ENCODE data around the gene DENND4C.
"Not testable (repeated sequence)": the region's sequence is repeated elsewhere in the genome, so short reads cannot be mapped to it uniquely, and the experiment has no call there.

The DENND4C gene

DNA sequence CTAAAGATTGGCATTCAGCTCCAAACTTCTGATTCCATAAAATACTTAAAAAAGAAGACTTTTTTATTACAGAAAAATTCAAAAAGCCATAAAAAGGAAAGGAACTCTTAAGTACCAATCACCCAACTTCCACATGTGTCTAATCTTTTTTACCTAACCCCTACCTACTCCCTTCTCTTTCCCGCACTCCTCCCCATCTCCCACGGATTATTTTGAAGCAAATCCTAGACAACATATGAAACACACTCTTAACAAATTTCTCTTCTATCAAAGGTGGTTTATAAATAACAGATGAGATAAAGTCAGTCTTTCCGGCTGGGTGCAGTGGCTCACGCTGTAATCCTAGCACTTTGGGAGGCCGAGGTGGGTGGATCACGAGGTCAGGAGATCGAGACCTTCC is 5.9 kb upstream of the DENND4C start:
- no peak for DNase-seq (ENCODE audit: low read depth in 2 of 2)

GRCh38 chr9:19229595-19230354 is 718 bp upstream of the DENND4C start:
- no peak for DNase-seq (ENCODE audit: low read depth in 2 of 2)

- no peak for DNase-seq (ENCODE audit: low read depth in 2 of 2)
Observed at GRCh38 chr9:19231126-19231903, 822 bp downstream of the DENND4C start.

GRCh38 chr9:19231904-19232822 is 1.7 kb downstream of the DENND4C start:
- DNase-seq (ENCODE audit: low read depth in 2 of 2), result no peak

DNA sequence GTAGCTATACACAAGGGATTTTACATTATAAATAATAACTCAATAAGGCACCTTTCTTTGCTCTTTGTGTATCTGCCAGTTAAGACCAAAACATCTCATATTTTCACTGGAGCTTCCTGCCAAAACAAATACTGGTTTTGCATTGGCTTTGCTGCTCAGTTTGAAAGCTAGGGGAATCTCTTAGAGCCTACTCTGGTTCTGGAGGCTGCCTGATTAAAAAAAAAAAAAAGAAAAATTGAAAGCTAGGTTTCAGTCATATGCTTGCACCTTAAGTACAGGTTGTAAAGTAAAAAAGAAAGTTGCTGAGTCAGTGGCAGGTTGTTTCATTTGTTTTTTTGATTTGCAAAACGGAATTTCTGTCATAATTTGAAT is 2.3 kb downstream of the DENND4C start:
- DNase-seq (ENCODE audit: low read depth in 2 of 2), result no peak

DNA sequence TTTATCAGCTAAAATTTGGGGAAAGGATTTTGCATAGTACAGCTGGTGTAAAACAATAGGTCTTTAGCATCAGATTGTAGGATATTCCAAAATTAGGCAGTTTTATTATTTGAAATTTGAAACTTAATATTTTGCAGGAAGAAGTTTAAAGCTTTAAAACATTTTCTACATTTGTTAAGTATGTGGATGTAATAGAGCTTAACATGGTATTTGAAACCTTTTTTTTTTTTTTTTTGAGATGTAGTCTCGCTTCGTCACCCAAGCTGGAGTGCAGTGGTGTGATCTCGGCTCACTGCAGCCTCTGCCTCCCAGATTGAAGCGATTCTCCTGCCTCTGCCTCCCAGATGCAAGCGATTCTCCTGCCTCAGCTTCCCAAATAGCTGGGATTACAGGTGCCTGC is 2.9 kb downstream of the DENND4C start:
- no peak for DNase-seq (ENCODE audit: low read depth in 2 of 2)

DNA sequence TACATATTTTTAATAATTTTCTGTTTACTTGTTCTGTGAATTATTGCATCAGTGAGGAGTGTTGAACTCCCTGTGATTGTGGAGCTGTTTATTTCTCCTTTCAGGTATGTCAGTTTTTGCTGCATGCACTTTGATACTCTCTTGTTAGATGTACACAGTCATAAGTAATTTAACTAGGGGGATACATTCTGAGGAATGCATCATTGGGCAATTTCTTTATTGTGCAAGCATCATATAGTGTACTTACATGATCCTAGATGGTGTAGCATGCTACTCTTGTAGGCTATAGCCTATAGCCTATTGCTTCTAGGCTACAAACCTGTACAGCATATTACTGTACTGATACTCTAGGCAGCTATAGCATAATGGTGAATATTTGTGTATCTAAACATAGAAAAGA is 9.5 kb downstream of the DENND4C start:
- no peak for DNase-seq (ENCODE audit: low read depth in 2 of 2)

GRCh38 chr9:19241728-19242127 is 11.2 kb downstream of the DENND4C start:
- no peak for DNase-seq (ENCODE audit: low read depth in 2 of 2)

GRCh38 chr9:19243366-19244033 is 13.0 kb downstream of the DENND4C start:
- no peak for DNase-seq (ENCODE audit: low read depth in 2 of 2)

DNA sequence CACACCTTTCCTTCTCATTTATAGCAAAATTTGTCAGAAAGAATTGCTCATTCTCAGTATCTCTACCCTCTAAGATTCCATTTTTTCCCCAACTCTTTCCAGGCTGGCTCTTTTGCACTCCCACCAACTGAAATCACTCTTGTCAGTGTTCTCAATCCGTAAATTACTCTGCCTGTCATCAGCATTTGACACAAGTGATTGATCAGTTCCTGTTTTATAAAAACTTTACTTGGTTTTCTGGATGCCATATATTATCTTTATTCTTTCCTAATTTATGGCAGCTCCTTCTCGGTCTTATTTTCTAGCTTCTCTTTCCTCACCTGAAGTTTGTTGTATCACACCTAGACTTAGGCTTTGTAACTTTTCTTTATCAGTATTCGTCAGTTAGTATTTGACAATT is 16.4 kb downstream of the DENND4C start:
- DNase-seq (ENCODE audit: low read depth in 2 of 2), result no peak

DNA sequence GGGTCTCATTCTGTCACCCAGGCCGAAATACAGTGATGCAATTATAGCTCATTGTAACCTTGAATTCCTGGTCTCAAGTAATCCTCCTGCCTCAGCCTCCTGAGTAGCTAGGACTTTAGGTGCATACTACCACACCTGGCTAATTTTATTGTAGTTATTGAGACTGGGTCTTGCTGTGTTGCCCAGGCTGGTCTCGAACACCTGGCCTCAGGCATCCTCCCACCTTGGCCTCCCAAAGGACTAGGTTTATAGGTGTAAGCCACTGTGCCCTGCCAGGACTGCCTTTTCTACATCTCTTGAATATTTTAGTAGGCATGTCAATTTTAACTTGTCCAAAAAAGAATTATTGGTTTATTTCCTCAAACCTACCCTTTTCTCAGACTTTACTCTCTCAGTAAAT is 16.9 kb downstream of the DENND4C start:
- no peak for DNase-seq (ENCODE audit: low read depth in 2 of 2)

DNA sequence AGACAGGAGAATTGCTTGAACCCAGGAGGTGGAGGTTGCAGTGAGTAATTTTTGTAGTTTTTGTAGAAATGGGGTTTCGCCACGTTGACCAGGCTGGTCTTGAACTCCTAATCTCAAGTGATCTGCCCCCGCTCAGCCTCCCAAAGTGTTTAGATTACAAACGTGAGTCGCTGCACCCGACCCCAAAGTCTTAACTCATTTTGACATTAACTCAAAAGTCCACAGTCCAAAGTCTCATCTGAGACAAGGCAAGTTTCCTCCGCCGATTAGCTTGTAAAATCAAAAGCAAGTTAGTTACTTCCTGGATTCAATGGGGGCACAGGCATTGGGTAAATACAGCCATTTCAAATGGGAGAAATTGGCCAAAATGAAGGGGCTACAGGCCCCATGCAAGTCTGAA is 19.9 kb downstream of the DENND4C start:
- DNase-seq (ENCODE audit: low read depth in 2 of 2), result not testable (repeated sequence)

DNA sequence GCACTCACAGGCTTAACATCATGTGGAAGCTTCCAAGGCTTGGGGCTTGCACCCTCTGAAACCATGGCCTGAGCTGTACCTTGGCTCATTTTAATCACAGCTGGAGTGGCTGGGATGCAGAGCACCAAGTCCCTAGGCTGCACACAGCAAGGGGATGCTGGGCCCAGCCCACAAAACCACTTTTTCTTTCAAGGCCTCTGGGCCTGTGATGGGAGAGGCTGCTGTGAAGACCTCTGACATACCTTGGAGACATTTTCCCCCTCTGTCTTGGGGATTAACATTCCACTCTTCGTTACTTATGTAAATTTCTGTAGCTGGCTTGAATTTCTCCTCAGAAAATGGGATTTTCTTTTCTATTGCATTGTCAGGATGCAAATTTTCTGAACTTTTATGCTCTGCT is 20.7 kb downstream of the DENND4C start:
- not testable (repeated sequence) for DNase-seq (ENCODE audit: low read depth in 2 of 2)

DNA sequence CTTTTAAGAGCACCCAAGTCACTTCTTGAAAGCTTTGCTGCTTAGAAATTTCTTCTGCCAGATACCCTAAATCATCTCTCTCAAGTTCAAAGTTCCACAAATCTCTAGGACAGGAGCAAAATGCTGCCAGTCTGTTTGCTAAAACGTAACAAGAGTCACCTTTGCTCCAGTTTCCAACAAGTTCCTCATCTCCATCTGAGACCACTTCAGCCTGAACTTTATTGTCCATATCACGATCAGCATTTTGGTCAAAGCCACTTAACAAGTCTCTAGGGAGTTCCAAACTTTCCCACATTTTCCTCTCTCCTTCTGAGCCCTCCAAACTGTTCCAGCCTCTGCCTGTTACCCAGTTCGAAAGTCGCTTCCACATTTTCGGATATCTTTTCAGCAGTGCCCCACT is 21.1 kb downstream of the DENND4C start:
- DNase-seq (ENCODE audit: low read depth in 2 of 2), result not testable (repeated sequence)

GRCh38 chr9:19252174-19252884 is 21.8 kb downstream of the DENND4C start:
- DNase-seq (ENCODE audit: low read depth in 2 of 2), result no peak

DNA sequence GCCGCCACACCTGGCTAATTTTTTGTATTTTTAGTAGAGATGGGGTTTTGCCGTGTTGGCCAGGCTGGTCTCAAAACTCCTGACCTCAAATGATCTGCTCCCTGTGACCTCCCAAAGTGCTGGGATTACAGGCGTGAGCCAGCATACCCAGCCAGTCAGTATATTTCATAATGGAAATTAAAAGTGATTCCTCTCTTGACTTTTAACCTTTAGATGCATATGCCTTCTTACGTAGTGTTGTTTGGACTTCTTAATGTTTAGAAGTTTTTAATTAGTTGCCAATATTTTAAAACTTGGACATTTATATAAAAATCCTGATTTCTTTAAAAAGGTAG is 22.4 kb downstream of the DENND4C start:
- DNase-seq (ENCODE audit: low read depth in 2 of 2), result no peak

DNA sequence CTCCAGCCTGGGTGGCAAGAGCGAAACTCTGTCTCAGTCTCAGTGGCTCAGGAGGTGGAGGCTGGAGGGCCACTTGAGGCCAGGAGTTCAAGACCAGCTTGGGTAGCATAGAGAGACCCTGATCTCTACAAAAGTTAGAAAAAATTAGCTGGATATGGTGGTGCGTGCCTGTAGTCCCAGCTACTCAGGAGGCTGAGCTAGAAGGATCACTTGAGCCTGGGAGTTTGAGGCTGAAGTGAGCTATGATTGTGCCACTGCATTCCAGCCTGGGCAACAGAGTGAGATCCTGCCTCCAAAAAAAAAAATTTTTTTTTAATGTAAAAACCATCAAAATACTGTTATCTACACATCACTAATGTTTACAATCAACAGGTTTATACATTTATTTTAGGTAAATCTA is 24.6 kb downstream of the DENND4C start:
- no peak for DNase-seq (ENCODE audit: low read depth in 2 of 2)

GRCh38 chr9:19255821-19256220 is 25.3 kb downstream of the DENND4C start:
- no peak for DNase-seq (ENCODE audit: low read depth in 2 of 2)

GRCh38 chr9:19259665-19260255 is 29.3 kb downstream of the DENND4C start:
- not testable (repeated sequence) for DNase-seq (ENCODE audit: low read depth in 2 of 2)

DNA sequence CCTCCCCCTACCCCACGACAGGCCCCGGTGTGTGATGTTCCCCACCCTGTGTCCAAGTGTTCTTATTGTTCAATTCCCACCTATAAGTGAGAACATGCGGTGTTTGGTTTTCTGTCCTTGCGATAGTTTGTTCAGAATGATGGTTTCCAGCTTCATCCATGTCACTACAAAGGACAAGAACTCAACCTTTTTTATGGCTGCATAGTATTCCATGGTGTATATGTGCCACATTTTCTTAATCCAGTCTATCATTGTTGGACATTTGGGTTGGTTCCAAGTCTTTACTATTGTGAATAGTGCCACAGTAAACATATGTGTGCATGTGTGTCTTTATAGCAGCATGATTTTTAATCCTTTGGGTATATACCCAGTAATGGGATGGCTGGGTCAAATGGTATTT is 35.1 kb downstream of the DENND4C start:
- DNase-seq (ENCODE audit: low read depth in 2 of 2), result not testable (repeated sequence)

Data from stimulated activated CD4-positive, alpha-beta T cell treated with anti-CD3 and anti-CD28 coated beads, Interleukin-1b, Interleukin-23, amount 100 ng/mL, for 4 hours (primary cell).